T-cell (primary cell): ENCODE data around the gene POLR3G. TPM values are rescaled to one million over a fixed set of nuclear protein-coding genes. Genes with fewer than 3 reads are reported as not detected.

Source experiments
- ATAC-seq, 4 experiments: fragments of 200-7000 bp in 3 of 4; fragments of 150-1000 bp in 1 of 4; cut with Tn5 transposase; replicated peaks in 1 of 4; 1 replicate in 3 of 4; 2 replicates in 1 of 4; pipeline ENCODE4 v1.10.0; 2021; ENCODE audit warnings: moderate library complexity in 3 of 4, mild to moderate bottlenecking in 2 of 4, moderate number of reproducible peaks in 1 of 4
- CTCF ChIA-PET, 2 donors: fragments of 300-600 bp; sonication (Branson Sonifier 250); formaldehyde crosslinking; loops; one replicate each; lab custom pipeline; 2022; ENCODE audit warnings: antibody characterized with exemption in 2 of 2; lab: Charles Lee
- POLR2A ChIA-PET, 2 donors: fragments of 300-600 bp; sonication (Branson Sonifier 250); formaldehyde crosslinking; loops; one replicate each; lab custom pipeline; 2022; ENCODE audit warnings: antibody characterized with exemption in 2 of 2; lab: Charles Lee
- DNase-seq, 35 experiments: peaks; one replicate each; pipeline versions ENCODE4 v3.0.0 to v3.0.0-alpha.2; 2013 to 2023
- H3K27ac ChIP-seq: one replicate; pipeline ENCODE4 v1.5.1; 2013; ENCODE audit warnings: low read length
- H3K27me3 ChIP-seq, 2 experiments: replicated peaks in 1 of 2; 1 replicate in 1 of 2; 2 replicates in 1 of 2; pipeline versions ENCODE4 v1.6.1 to v1.7.0; 2013; ENCODE audit warnings: low read length in 1 of 2, mixed read lengths in 1 of 2; ENCODE audit not compliant: control insufficient read depth in 2 of 2, insufficient read depth in 2 of 2; ENCODE audit errors: extremely low read depth in 1 of 2
- H3K36me3 ChIP-seq, 2 donors: 1 replicate in 1 of 2; 2 replicates in 1 of 2; pipeline versions ENCODE4 v1.6.1 to v1.7.0; 2013; ENCODE audit warnings: low read length in 1 of 2; ENCODE audit not compliant: control insufficient read depth in 2 of 2, insufficient read depth in 1 of 2; ENCODE audit errors: extremely low read depth in 1 of 2
- H3K4me1 ChIP-seq, 2 experiments: 1 replicate in 1 of 2; 2 replicates in 1 of 2; pipeline versions ENCODE4 v1.6.1 to v1.7.0; 2013; ENCODE audit warnings: low read length in 2 of 2, mixed read lengths in 1 of 2; ENCODE audit not compliant: insufficient read depth in 2 of 2, control insufficient read depth in 1 of 2; ENCODE audit errors: extremely low read depth in 1 of 2
- H3K4me3 ChIP-seq, 2 donors: 1 replicate in 1 of 2; 2 replicates in 1 of 2; pipeline versions ENCODE4 v1.5.1 to v1.7.0; 2013; ENCODE audit warnings: mild to moderate bottlenecking in 2 of 2, low read length in 1 of 2, moderate library complexity in 1 of 2; ENCODE audit not compliant: control insufficient read depth in 1 of 2; ENCODE audit errors: extremely low read depth in 1 of 2
- H3K9me3 ChIP-seq: 2 replicates; pipeline ENCODE4 v1.7.0; 2013
- H3K27ac Mint-ChIP-seq, 2 donors: one replicate each; pipeline ENCODE4 v1.8.0; 2020 to 2021; ENCODE audit warnings: mild to moderate bottlenecking in 2 of 2, mixed read lengths in 2 of 2
- H3K27me3 Mint-ChIP-seq, 2 donors: one replicate each; pipeline ENCODE4 v1.8.0; 2021 to 2022; ENCODE audit warnings: mixed read lengths in 2 of 2
- H3K36me3 Mint-ChIP-seq: one replicate; pipeline ENCODE4 v1.8.0; 2021; ENCODE audit warnings: mixed read lengths
- H3K4me1 Mint-ChIP-seq, 3 donors: one replicate each; pipeline ENCODE4 v1.8.0; 2020 to 2022; ENCODE audit warnings: mixed read lengths in 3 of 3, mild to moderate bottlenecking in 1 of 3
- H3K4me3 Mint-ChIP-seq, 3 donors: one replicate each; pipeline ENCODE4 v1.8.0; 2020 to 2022; ENCODE audit warnings: mild to moderate bottlenecking in 3 of 3, mixed read lengths in 3 of 3, moderate library complexity in 3 of 3
- H3K9me3 Mint-ChIP-seq, 3 donors: one replicate each; pipeline ENCODE4 v1.8.0; 2020 to 2022; ENCODE audit warnings: mixed read lengths in 3 of 3
- WGBS: methylation state at CpG from one replicate; pipeline ENCODE4 v1.1.5; 2013; ENCODE audit warnings: missing lambda C conversion rate; ENCODE audit not compliant: insufficient coverage; 5-methylcytosine and 5-hydroxymethylcytosine counted together
- total RNA-seq, 35 experiments: library from RNA in 6 of 35; stranded (reverse) in 6 of 35; fragments of 120-200 nt in 1 of 35; gene quantifications; one replicate each; pipeline versions ENCODE4 v1.2.1 to v1.2.4 and lab custom pipeline; 2013 to 2026

The POLR3G gene
- total RNA-seq, 5 donors from 2014 or later (not counting 1 experiment from before 2014, with no cell fraction given): 0.84 to 2.3 (median 1.6) TPM

GRCh38 chr5:90484540-90484939 lies 9.9 kb downstream of the POLR3G start:
- no peak overlapping the region for H3K27ac Mint-ChIP-seq
- H3K36me3 Mint-ChIP-seq: no peaks in the 10 kb centered on the region
- H3K27me3 Mint-ChIP-seq: no peaks in the 10 kb centered on the region
- CTCF ChIA-PET: no interaction called here
- no peaks in the 10 kb centered on the region for H3K9me3 Mint-ChIP-seq
- no CpG with 5 or more reads among the region's 3 CpGs for WGBS
- POLR2A ChIA-PET: no interaction called here
- no peaks in the 10 kb centered on the region for H3K4me1 Mint-ChIP-seq
- Histone ChIP-seq H3K4me1 (no peaks in the 10 kb centered on the region), H3K36me3 (no peaks in the 10 kb centered on the region), H3K4me3 (no peak overlapping the region), H3K9me3 (no peaks in the 10 kb centered on the region), H3K27ac (no peak overlapping the region), H3K27me3 (no peaks in the 10 kb centered on the region)
- no peak overlapping the region for H3K4me3 Mint-ChIP-seq
- DNase-seq (no peak), ATAC-seq (no peak)

- H3K36me3 ChIP-seq: no peaks in the 10 kb centered on the region
- ChIA-PET CTCF (interaction anchor here in 1 of 2 donors (0.6 kb wide), 1 partner anchor 10 kb away, joined by 3 read pairs; no protein-coding TSS in a partner anchor), POLR2A (no interaction called here)
- no peaks in the 10 kb centered on the region for H3K27me3 ChIP-seq
- no peak overlapping the region for H3K4me3 ChIP-seq
- H3K9me3 ChIP-seq: no peaks in the 10 kb centered on the region
- DNase-seq (no peak), ATAC-seq (no peak)
- H3K27me3 Mint-ChIP-seq: no peaks in the 10 kb centered on the region
- H3K27ac ChIP-seq: no peak overlapping the region
- no peaks in the 10 kb centered on the region for H3K9me3 Mint-ChIP-seq
- H3K36me3 Mint-ChIP-seq: no peaks in the 10 kb centered on the region
- H3K4me1 Mint-ChIP-seq: no peaks in the 10 kb centered on the region
- no peak overlapping the region for H3K4me3 Mint-ChIP-seq
- no peaks in the 10 kb centered on the region for H3K4me1 ChIP-seq
- H3K27ac Mint-ChIP-seq: no peak overlapping the region
- WGBS: no CpG with 5 or more reads among the region's 2 CpGs
Observed at GRCh38 chr5:90488791-90489190, 14.1 kb downstream of the POLR3G start.

- Mint-ChIP-seq H3K27ac (no peak overlapping the region), H3K4me3 (no peak overlapping the region)
Observed at GRCh38 chr5:90494043-90494442, 19.4 kb downstream of the POLR3G start.

DNA sequence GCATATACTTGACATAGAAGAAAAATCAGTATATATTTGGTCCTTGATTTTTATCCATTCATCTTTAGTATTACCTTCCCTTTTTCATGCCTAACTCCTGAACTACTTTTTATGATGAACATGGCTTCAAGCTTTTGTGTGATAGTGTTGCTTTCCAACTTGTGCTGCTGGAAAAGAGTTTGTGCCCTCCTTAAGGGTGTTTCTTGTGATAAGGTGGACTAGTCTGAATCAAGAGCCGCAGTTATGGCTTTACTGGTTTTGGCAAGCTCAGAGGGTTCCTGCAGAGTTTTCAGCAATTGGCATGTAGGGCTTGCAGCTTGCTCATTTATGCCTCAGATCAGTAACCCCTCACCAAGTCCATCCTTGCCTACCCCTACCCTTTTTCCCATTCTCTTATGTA lies 20.5 kb downstream of the POLR3G start:
- Histone ChIP-seq H3K36me3 (no peaks in the 10 kb centered on the region), H3K9me3 (no peaks in the 10 kb centered on the region), H3K27me3 (no peaks in the 10 kb centered on the region), H3K27ac (no peak overlapping the region), H3K4me1 (no peaks in the 10 kb centered on the region), H3K4me3 (no peak overlapping the region)
- H3K36me3 Mint-ChIP-seq: peaks cover 8% of the 10 kb centered on the region
- no peak overlapping the region for H3K27ac Mint-ChIP-seq
- ATAC-seq (no peak), DNase-seq (no peak)
- H3K9me3 Mint-ChIP-seq: peaks cover 0 to 3% (median 0%) of the 10 kb centered on the region in 3 donors
- no CpG with 5 or more reads among the region's 1 CpG for WGBS
- no peaks in the 10 kb centered on the region for H3K4me1 Mint-ChIP-seq
- CTCF ChIA-PET: no interaction called here
- no peak overlapping the region for H3K4me3 Mint-ChIP-seq
- POLR2A ChIA-PET: no interaction called here
- H3K27me3 Mint-ChIP-seq: no peaks in the 10 kb centered on the region

More at GRCh38 chr5:90494043-90494442, 19.4 kb downstream of the POLR3G start:
- Histone ChIP-seq H3K27me3 (no peaks in the 10 kb centered on the region), H3K4me3 (no peak overlapping the region), H3K4me1 (no peaks in the 10 kb centered on the region), H3K9me3 (no peaks in the 10 kb centered on the region), H3K27ac (no peak overlapping the region), H3K36me3 (no peaks in the 10 kb centered on the region)
- no peaks in the 10 kb centered on the region for H3K4me1 Mint-ChIP-seq
- H3K27me3 Mint-ChIP-seq: no peaks in the 10 kb centered on the region
- CTCF ChIA-PET: no interaction called here
- no peak for DNase-seq
- POLR2A ChIA-PET: no interaction called here
- peaks cover 8% of the 10 kb centered on the region for H3K36me3 Mint-ChIP-seq
- peaks cover 0 to 3% (median 0%) of the 10 kb centered on the region in 3 donors for H3K9me3 Mint-ChIP-seq
- no peak for ATAC-seq

GRCh38 chr5:90503596-90503995 lies 28.9 kb downstream of the POLR3G start:
- Histone ChIP-seq H3K36me3 (no peaks in the 10 kb centered on the region), H3K4me1 (no peaks in the 10 kb centered on the region), H3K27me3 (no peaks in the 10 kb centered on the region), H3K27ac (no peak overlapping the region), H3K4me3 (no peak overlapping the region), H3K9me3 (no peaks in the 10 kb centered on the region)
- Mint-ChIP-seq H3K27ac (no peak overlapping the region), H3K27me3 (no peaks in the 10 kb centered on the region), H3K4me3 (no peak overlapping the region), H3K9me3 (no peaks in the 10 kb centered on the region), H3K4me1 (peaks cover 3 to 7% (median 7%) of the 10 kb centered on the region in 3 donors), H3K36me3 (no peaks in the 10 kb centered on the region)
- ATAC-seq (no peak), DNase-seq (no peak)
- POLR2A ChIA-PET: interaction anchor here in 1 of 2 donors (0.6 kb wide), 1 partner anchor 8 kb away, joined by 4 read pairs; no protein-coding TSS in a partner anchor
- CTCF ChIA-PET: interaction anchor here in 1 of 2 donors (0.7 kb wide), 1 partner anchor 61 kb away, joined by 3 read pairs; no protein-coding TSS in a partner anchor
- WGBS: no CpG with 5 or more reads among the region's 1 CpG

DNA sequence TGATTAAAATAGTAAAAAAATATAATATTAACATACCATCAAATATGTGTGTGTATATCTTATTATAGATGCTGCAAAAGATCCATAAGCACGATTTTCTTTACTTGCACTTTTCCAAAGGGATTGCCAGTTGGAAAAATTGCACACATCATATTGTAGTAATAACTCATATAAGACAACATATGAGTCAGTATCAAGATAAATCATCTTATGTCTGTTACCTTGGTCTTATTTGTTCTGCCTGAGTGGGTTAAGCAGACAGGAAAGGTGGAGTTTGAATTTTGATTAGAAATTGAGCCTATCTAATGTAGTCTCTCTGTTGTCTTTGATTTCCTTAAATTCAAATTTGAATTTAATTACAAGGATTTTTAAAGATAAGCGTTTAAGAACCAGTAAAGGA lies 30.1 kb downstream of the POLR3G start:
- no peak overlapping the region for H3K4me3 Mint-ChIP-seq
- no peaks in the 10 kb centered on the region for H3K36me3 Mint-ChIP-seq
- no peak overlapping the region for H3K27ac Mint-ChIP-seq
- Histone ChIP-seq H3K27me3 (no peaks in the 10 kb centered on the region), H3K4me3 (no peak overlapping the region), H3K9me3 (no peaks in the 10 kb centered on the region), H3K27ac (no peak overlapping the region), H3K36me3 (no peaks in the 10 kb centered on the region), H3K4me1 (no peaks in the 10 kb centered on the region)
- ChIA-PET POLR2A (no interaction called here), CTCF (no interaction called here)
- DNase-seq: no peak
- H3K27me3 Mint-ChIP-seq: no peaks in the 10 kb centered on the region
- WGBS: no CpG with 5 or more reads among the region's 2 CpGs
- H3K9me3 Mint-ChIP-seq: no peaks in the 10 kb centered on the region
- ATAC-seq: no peak
- H3K4me1 Mint-ChIP-seq: peaks cover 3 to 7% (median 7%) of the 10 kb centered on the region in 3 donors

- Histone ChIP-seq H3K27me3 (no peaks in the 10 kb centered on the region), H3K27ac (no peak overlapping the region), H3K4me1 (no peaks in the 10 kb centered on the region), H3K9me3 (no peaks in the 10 kb centered on the region), H3K4me3 (no peak overlapping the region), H3K36me3 (no peaks in the 10 kb centered on the region)
- Mint-ChIP-seq H3K9me3 (no peaks in the 10 kb centered on the region), H3K27me3 (no peaks in the 10 kb centered on the region), H3K36me3 (no peaks in the 10 kb centered on the region), H3K4me3 (no peak overlapping the region), H3K4me1 (peaks cover 3 to 7% (median 7%) of the 10 kb centered on the region in 3 donors), H3K27ac (no peak overlapping the region)
- POLR2A ChIA-PET: no interaction called here
- CTCF ChIA-PET: no interaction called here
- DNase-seq (no peak), ATAC-seq (no peak)
Observed at GRCh38 chr5:90506221-90506620, 31.6 kb downstream of the POLR3G start.
